ENCODE data around the gene RTP2.

Gene RTP2

GRCh38 chr3:187737006-187737367 is 34.6 kb upstream of the RTP2 start:
- H3K27me3 Mint-ChIP-seq (ENCODE audit: low read depth, poor library complexity), result peaks cover 19% of the 10 kb centered on the region
- H3K4me3 Mint-ChIP-seq, result peak overlapping the region; percentile 99
- no peak for TF ChIP-seq CTCF (IDR thresholded peaks at IDR 0.05)
- no peak overlapping the region for H3K27ac Mint-ChIP-seq
- DNase-seq, result no peak
- H3K4me1 Mint-ChIP-seq, result peaks cover 53% of the 10 kb centered on the region
- H3K9me3 Mint-ChIP-seq, result no peaks in the 10 kb centered on the region
- peaks cover 6% of the 10 kb centered on the region for H3K36me3 Mint-ChIP-seq (ENCODE audit: low read depth)

GRCh38 chr3:187736418-187736871 is 34.1 kb upstream of the RTP2 start:
- no peak for DNase-seq

GRCh38 chr3:187735837-187736236 is 33.5 kb upstream of the RTP2 start:
- Mint-ChIP-seq H3K4me3 (no peak overlapping the region), H3K27me3 (ENCODE audit: low read depth, poor library complexity) (peaks cover 14% of the 10 kb centered on the region), H3K4me1 (peaks cover 41% of the 10 kb centered on the region), H3K9me3 (no peaks in the 10 kb centered on the region), H3K27ac (no peak overlapping the region), H3K36me3 (ENCODE audit: low read depth) (peaks cover 15% of the 10 kb centered on the region)
- no peak for TF ChIP-seq CTCF (IDR thresholded peaks at IDR 0.05)
- no peak for DNase-seq

More at GRCh38 chr3:187736418-187736871, 34.1 kb upstream of the RTP2 start:
- H3K36me3 Mint-ChIP-seq (ENCODE audit: low read depth), result peaks cover 10% of the 10 kb centered on the region
- no peak overlapping the region for H3K27ac Mint-ChIP-seq
- TF ChIP-seq CTCF (IDR thresholded peaks at IDR 0.05), result no peak
- peaks cover 18% of the 10 kb centered on the region for H3K27me3 Mint-ChIP-seq (ENCODE audit: low read depth, poor library complexity)
- peak overlapping the region; percentile 99 for H3K4me3 Mint-ChIP-seq
- H3K4me1 Mint-ChIP-seq, result peaks cover 47% of the 10 kb centered on the region
- no peaks in the 10 kb centered on the region for H3K9me3 Mint-ChIP-seq

GRCh38 chr3:187735383-187735782 is 33.0 kb upstream of the RTP2 start:
- DNase-seq, result no peak
- peaks cover 15% of the 10 kb centered on the region for H3K36me3 Mint-ChIP-seq (ENCODE audit: low read depth)
- H3K4me1 Mint-ChIP-seq, result peaks cover 37% of the 10 kb centered on the region
- H3K27ac Mint-ChIP-seq, result no peak overlapping the region
- no peak overlapping the region for H3K4me3 Mint-ChIP-seq
- no peak for TF ChIP-seq CTCF (IDR thresholded peaks at IDR 0.05)
- H3K27me3 Mint-ChIP-seq (ENCODE audit: low read depth, poor library complexity), result peaks cover 11% of the 10 kb centered on the region
- no peaks in the 10 kb centered on the region for H3K9me3 Mint-ChIP-seq

GRCh38 chr3:187734841-187735240 is 32.5 kb upstream of the RTP2 start:
- TF ChIP-seq CTCF (IDR thresholded peaks at IDR 0.05), result no peak
- DNase-seq, result no peak
- H3K9me3 Mint-ChIP-seq, result no peaks in the 10 kb centered on the region
- peaks cover 15% of the 10 kb centered on the region for H3K36me3 Mint-ChIP-seq (ENCODE audit: low read depth)
- peaks cover 32% of the 10 kb centered on the region for H3K4me1 Mint-ChIP-seq
- no peak overlapping the region for H3K27ac Mint-ChIP-seq
- peaks cover 11% of the 10 kb centered on the region for H3K27me3 Mint-ChIP-seq (ENCODE audit: low read depth, poor library complexity)
- H3K4me3 Mint-ChIP-seq, result no peak overlapping the region

- TF ChIP-seq CTCF (IDR thresholded peaks at IDR 0.05), result no peak
- DNase-seq, result no peak
- no peak overlapping the region for H3K27ac Mint-ChIP-seq
- H3K36me3 Mint-ChIP-seq (ENCODE audit: low read depth), result peaks cover 26% of the 10 kb centered on the region
- H3K4me1 Mint-ChIP-seq, result peaks cover 32% of the 10 kb centered on the region
- peaks cover 11% of the 10 kb centered on the region for H3K27me3 Mint-ChIP-seq (ENCODE audit: low read depth, poor library complexity)
- H3K9me3 Mint-ChIP-seq, result no peaks in the 10 kb centered on the region
- H3K4me3 Mint-ChIP-seq, result no peak overlapping the region
Observed at GRCh38 chr3:187733371-187733770, 31.0 kb upstream of the RTP2 start.

Data from nephron progenitor cell (in vitro differentiated cells).